ENCODE measurements around the gene GMPPB. TPM values are rescaled to one million over a fixed set of nuclear protein-coding genes. Genes with fewer than 3 reads are reported as not detected.

Gene GMPPB
- total RNA-seq, 1 donor from 2014 or later: 16.4 TPM

GRCh38 chr3:49716691-49717210 lies 7.0 kb downstream of the GMPPB start:
- ATAC-seq (no peak), DNase-seq (peak; percentile 25)
- intact Hi-C loops (cut with micrococcal nuclease): no loop called here

GRCh38 chr3:49716169-49716568 lies 7.6 kb downstream of the GMPPB start:
- DNase-seq (no peak), ATAC-seq (no peak)
- intact Hi-C loops (cut with micrococcal nuclease): no loop called here

GRCh38 chr3:49715611-49716121 lies 8.1 kb downstream of the GMPPB start:
- DNase-seq: peak; percentile 20
- intact Hi-C loops (cut with micrococcal nuclease): no loop called here
- ATAC-seq: no peak

- ATAC-seq (no peak), DNase-seq (no peak)
- intact Hi-C loops (cut with micrococcal nuclease): no loop called here
Observed at GRCh38 chr3:49714728-49715550, 8.8 kb downstream of the GMPPB start.

- no peak for ATAC-seq
- intact Hi-C loops (cut with micrococcal nuclease): no loop called here
- peak; percentile 23 for DNase-seq
Observed at GRCh38 chr3:49713336-49714105, 10.2 kb downstream of the GMPPB start.

- ATAC-seq: no peak
- intact Hi-C loops (cut with micrococcal nuclease): no loop called here
- peak; percentile 20 for DNase-seq
Observed at GRCh38 chr3:49712631-49713317, 11.0 kb downstream of the GMPPB start.

GRCh38 chr3:49712166-49712565 lies 11.6 kb downstream of the GMPPB start:
- ATAC-seq (no peak), DNase-seq (peak; percentile 19)
- intact Hi-C loops (cut with micrococcal nuclease): no loop called here

- ATAC-seq (no peak), DNase-seq (peak; percentile 12)
- intact Hi-C loops (cut with micrococcal nuclease): no loop called here
Observed at GRCh38 chr3:49711489-49711888, 12.3 kb downstream of the GMPPB start.

- intact Hi-C loops (cut with micrococcal nuclease): no loop called here
- ATAC-seq: no peak
- no peak for DNase-seq
Observed at GRCh38 chr3:49709852-49710251, 13.9 kb downstream of the GMPPB start.

GRCh38 chr3:49707113-49707480 lies 16.7 kb downstream of the GMPPB start:
- intact Hi-C loops (cut with micrococcal nuclease): no loop called here
- ATAC-seq: no peak
- no peak for DNase-seq

- intact Hi-C loops (cut with micrococcal nuclease): no loop called here
- ATAC-seq (no peak), DNase-seq (peak; percentile 17)
Observed at GRCh38 chr3:49706456-49707112, 17.2 kb downstream of the GMPPB start.

- peak; percentile 28 for DNase-seq
- ATAC-seq: no peak
- intact Hi-C loops (cut with micrococcal nuclease): no loop called here
Observed at GRCh38 chr3:49705390-49705960, 18.3 kb downstream of the GMPPB start.

GRCh38 chr3:49704629-49705028 lies 19.1 kb downstream of the GMPPB start:
- ATAC-seq: no peak
- DNase-seq: no peak
- intact Hi-C loops (cut with micrococcal nuclease): no loop called here

GRCh38 chr3:49703956-49704355 lies 19.8 kb downstream of the GMPPB start:
- DNase-seq (no peak), ATAC-seq (no peak)
- intact Hi-C loops (cut with micrococcal nuclease): no loop called here

- DNase-seq (peak; percentile 68), ATAC-seq (peak; percentile 72)
- intact Hi-C loops (cut with micrococcal nuclease): no loop called here
Observed at GRCh38 chr3:49703443-49703927, 20.3 kb downstream of the GMPPB start.

- intact Hi-C loops (cut with micrococcal nuclease): no loop called here
- DNase-seq (no peak), ATAC-seq (no peak)
Observed at GRCh38 chr3:49702672-49703071, 21.1 kb downstream of the GMPPB start.

GRCh38 chr3:49701388-49702077 lies 22.2 kb downstream of the GMPPB start:
- ATAC-seq (no peak), DNase-seq (no peak)
- intact Hi-C loops (cut with micrococcal nuclease): no loop called here
